Fibroblast of lung (primary cell): ENCODE data around the gene OOSP3. TPM values are rescaled to one million over a fixed set of nuclear protein-coding genes. Genes with fewer than 3 reads are reported as not detected.

Source experiments
- DNase-seq, 2 donors: peaks; one replicate each; pipeline versions ENCODE4 v3.0.0 to v3.0.0-alpha.2; 2010; ENCODE audit warnings: low read depth in 2 of 2
- H2AFZ ChIP-seq: 2 replicates; pipeline ENCODE4 v1.5.1; 2012; ENCODE audit warnings: low read length, control low read depth, inconsistent platforms
- H3K27ac ChIP-seq: 2 replicates; pipeline ENCODE4 v1.5.1; 2011; ENCODE audit warnings: low read length, control low read depth; ENCODE audit not compliant: insufficient read depth
- H3K27me3 ChIP-seq: 2 replicates; pipeline ENCODE4 v1.5.1; 2011; ENCODE audit warnings: mild to moderate bottlenecking, low read length; ENCODE audit not compliant: control insufficient read depth, insufficient read depth
- H3K36me3 ChIP-seq: 2 replicates; pipeline ENCODE4 v1.5.1; 2011; ENCODE audit warnings: low read length; ENCODE audit not compliant: control insufficient read depth, insufficient read depth
- H3K4me1 ChIP-seq: 2 replicates; pipeline ENCODE4 v1.5.1; 2011; ENCODE audit warnings: low read length; ENCODE audit not compliant: control insufficient read depth, insufficient read depth; ENCODE audit errors: extremely low read depth
- H3K4me2 ChIP-seq: 2 replicates; pipeline ENCODE4 v1.5.1; 2011; ENCODE audit warnings: low read length, control low read depth; ENCODE audit not compliant: insufficient read depth; ENCODE audit errors: extremely low read depth
- H3K4me3 ChIP-seq, 4 experiments: fragments of 200-600 bp in 1 of 4; sonication (generic) in 1 of 4; replicated peaks in 1 of 4; 2 replicates each; pipeline ENCODE4 v1.5.1; 2011 to 2016; ENCODE audit warnings: low read length in 4 of 4, low read depth in 3 of 4, mild to moderate bottlenecking in 3 of 4, control low read depth in 2 of 4, inconsistent platforms in 1 of 4, mixed read lengths in 1 of 4; ENCODE audit not compliant: insufficient read depth in 1 of 4; ENCODE audit errors: control extremely low read depth in 1 of 4
- H3K79me2 ChIP-seq: 2 replicates; pipeline ENCODE4 v1.5.1; 2012; ENCODE audit warnings: mild to moderate bottlenecking, low read length, inconsistent platforms; ENCODE audit not compliant: control insufficient read depth, insufficient read depth
- H3K9ac ChIP-seq: 2 replicates; pipeline ENCODE4 v1.5.1; 2011; ENCODE audit warnings: mild to moderate bottlenecking, low read length, control low read depth; ENCODE audit not compliant: insufficient read depth
- H3K9me3 ChIP-seq: 2 replicates; pipeline ENCODE4 v1.5.1; 2012; ENCODE audit warnings: low read depth, low read length; ENCODE audit not compliant: control insufficient read depth, insufficient read depth
- H4K20me1 ChIP-seq: 2 replicates; pipeline ENCODE4 v1.5.1; 2011; ENCODE audit warnings: low read length; ENCODE audit not compliant: control insufficient read depth, insufficient read depth; ENCODE audit errors: extremely low read depth
- EZH2 ChIP-seq: IDR thresholded peaks from 2 replicates; pipeline ENCODE4 v1.5.1; 2012; ENCODE audit warnings: low read length, control low read depth, mild to moderate bottlenecking; ENCODE audit errors: missing control alignments
- polyA plus RNA-seq, 2 donors: library from polyadenylated mRNA; depleted of rRNA in 1 of 2; stranded (reverse) in 1 of 2; unstranded in 1 of 2; fragments of >200 nt; gene quantifications; 2 replicates each; pipeline ENCODE4 v1.2.1, GENCODE V29; 2011 to 2012; ENCODE audit warnings: missing spikeins in 1 of 2
- total RNA-seq: library from RNA; depleted of rRNA; stranded (reverse); fragments of >200 nt; gene quantifications from 2 replicates; pipeline ENCODE4 v1.2.1, GENCODE V29; 2014
- TF ChIP-seq, protein P1 (sequence below), 2 donors: IDR thresholded peaks in 1 of 2; conservative IDR thresholded peaks in 1 of 2; 1 replicate in 1 of 2; 2 replicates in 1 of 2; pipeline ENCODE4 v1.5.1; 2011 to 2012; ENCODE audit warnings: low read length in 2 of 2, control low read depth in 1 of 2, inconsistent platforms in 1 of 2, low read depth in 1 of 2, mild to moderate bottlenecking in 1 of 2

Gene OOSP3
- total and polyA plus RNA-seq, 2 donors (not counting 1 experiment from before 2014, with no cell fraction given), result not detected

DNA sequence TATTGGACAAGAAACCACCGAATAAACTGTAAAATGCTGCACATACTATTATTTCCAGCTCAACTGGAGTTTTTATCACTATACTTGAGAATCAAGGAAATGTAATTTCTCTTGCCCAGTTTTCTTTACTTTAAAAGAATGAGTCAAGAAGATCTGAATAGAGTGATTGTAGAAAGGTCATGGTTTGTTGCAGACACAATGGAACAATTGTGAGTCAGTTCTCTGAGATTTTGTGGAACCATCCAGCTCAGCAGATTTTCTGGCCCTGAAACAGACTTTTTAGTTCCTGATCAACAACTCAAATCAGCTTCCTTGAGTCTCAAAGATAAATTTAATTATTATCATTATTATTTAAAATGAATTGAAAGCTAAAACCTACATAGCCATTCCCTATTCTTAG is 13.6 kb upstream of the OOSP3 start:
- peak in 1 of 2 donors; percentile 78 for DNase-seq
- Histone ChIP-seq H3K4me3 (no peak overlapping the region), H3K4me2 (no peak overlapping the region), H3K36me3 (no peaks in the 10 kb centered on the region), H4K20me1 (no peaks in the 10 kb centered on the region), H3K79me2 (no peaks in the 10 kb centered on the region), H3K27ac (no peak overlapping the region), H2AFZ (no peak overlapping the region), H3K9me3 (no peaks in the 10 kb centered on the region), H3K27me3 (no peaks in the 10 kb centered on the region), H3K4me1 (no peaks in the 10 kb centered on the region), H3K9ac (no peak overlapping the region)
- TF ChIP-seq, protein P1, sequence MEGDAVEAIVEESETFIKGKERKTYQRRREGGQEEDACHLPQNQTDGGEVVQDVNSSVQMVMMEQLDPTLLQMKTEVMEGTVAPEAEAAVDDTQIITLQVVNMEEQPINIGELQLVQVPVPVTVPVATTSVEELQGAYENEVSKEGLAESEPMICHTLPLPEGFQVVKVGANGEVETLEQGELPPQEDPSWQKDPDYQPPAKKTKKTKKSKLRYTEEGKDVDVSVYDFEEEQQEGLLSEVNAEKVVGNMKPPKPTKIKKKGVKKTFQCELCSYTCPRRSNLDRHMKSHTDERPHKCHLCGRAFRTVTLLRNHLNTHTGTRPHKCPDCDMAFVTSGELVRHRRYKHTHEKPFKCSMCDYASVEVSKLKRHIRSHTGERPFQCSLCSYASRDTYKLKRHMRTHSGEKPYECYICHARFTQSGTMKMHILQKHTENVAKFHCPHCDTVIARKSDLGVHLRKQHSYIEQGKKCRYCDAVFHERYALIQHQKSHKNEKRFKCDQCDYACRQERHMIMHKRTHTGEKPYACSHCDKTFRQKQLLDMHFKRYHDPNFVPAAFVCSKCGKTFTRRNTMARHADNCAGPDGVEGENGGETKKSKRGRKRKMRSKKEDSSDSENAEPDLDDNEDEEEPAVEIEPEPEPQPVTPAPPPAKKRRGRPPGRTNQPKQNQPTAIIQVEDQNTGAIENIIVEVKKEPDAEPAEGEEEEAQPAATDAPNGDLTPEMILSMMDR (conservative IDR thresholded peaks at IDR 0.05 in 1 of 2, IDR thresholded peaks at IDR 0.05 in 1 of 2; ENCODE audit: low read depth in 1 of 2, low read length in 2 of 2), result no peak
- no peak for TF ChIP-seq EZH2

DNA sequence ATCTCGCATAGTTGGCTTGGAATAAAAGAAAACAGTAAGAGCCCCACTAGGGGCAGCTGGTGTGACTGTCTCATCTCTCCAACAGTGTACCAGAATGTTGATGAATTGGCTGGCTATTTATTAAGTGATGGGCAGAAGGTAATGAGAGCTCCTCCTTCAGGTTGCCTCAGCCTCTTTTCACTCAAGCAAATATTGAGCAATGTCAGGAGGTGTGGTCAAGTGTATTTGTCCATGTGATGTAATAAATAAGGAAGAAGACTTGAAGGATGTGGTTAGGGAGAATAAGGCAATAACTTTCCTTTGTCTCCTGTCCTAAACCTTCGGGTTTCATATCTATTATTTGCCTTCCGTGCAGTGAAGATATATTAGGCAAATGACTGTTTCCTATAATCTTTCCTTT is 12.2 kb upstream of the OOSP3 start, which contains the start of gene TCN1:
Gene TCN1, minus strand, starts transcription at position 91 of the 400 bp plus-strand sequence. Its CDS starts 17 bp downstream, at position 74.
- Histone ChIP-seq H3K79me2 (no peaks in the 10 kb centered on the region), H3K4me3 (no peak within 1 kb of the TSS), H3K27ac (no peak within 1 kb of the TSS), H3K36me3 (no peaks in the 10 kb centered on the region), H3K9ac (no peak within 1 kb of the TSS), H4K20me1 (no peaks in the 10 kb centered on the region), H3K9me3 (no peaks in the 10 kb centered on the region), H3K27me3 (no peaks in the 10 kb centered on the region), H3K4me1 (no peaks in the 10 kb centered on the region), H3K4me2 (no peak within 1 kb of the TSS), H2AFZ (no peak within 1 kb of the TSS)
- peak in 1 of 2 donors; percentile 8 for DNase-seq
- TF ChIP-seq EZH2, result no peak
- TF ChIP-seq, protein P1 (conservative IDR thresholded peaks at IDR 0.05 in 1 of 2, IDR thresholded peaks at IDR 0.05 in 1 of 2; ENCODE audit: low read depth in 1 of 2, low read length in 2 of 2), result no peak

DNA sequence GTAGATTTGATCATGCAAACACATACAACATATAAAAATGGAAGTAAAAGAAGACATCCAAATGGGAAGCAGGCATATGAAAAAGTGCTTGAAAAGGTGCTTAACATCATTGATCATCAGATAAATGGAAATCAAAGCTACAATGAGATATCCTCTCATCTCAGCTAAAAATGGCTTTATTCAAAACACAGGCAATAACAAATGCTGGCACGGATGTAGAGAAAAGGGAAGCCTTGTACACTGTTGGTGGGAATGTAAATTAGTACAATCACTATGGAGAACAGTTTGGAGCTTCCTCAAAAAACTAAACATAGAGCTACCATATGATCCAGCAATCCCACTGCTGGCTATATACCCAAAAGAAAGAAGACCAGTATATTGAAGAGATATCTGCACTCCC is 11.7 kb upstream of the OOSP3 start:
- H3K79me2 ChIP-seq, result no peaks in the 10 kb centered on the region
- no peak for DNase-seq
- H2AFZ ChIP-seq, result no peak overlapping the region
- H3K9ac ChIP-seq, result no peak overlapping the region
- H3K27ac ChIP-seq, result no peak overlapping the region
- H3K4me1 ChIP-seq, result no peaks in the 10 kb centered on the region
- no peak overlapping the region for H3K4me2 ChIP-seq
- TF ChIP-seq, protein P1 (conservative IDR thresholded peaks at IDR 0.05 in 1 of 2, IDR thresholded peaks at IDR 0.05 in 1 of 2; ENCODE audit: low read depth in 1 of 2, low read length in 2 of 2), result no peak
- TF ChIP-seq EZH2, result no peak
- H3K4me3 ChIP-seq, result no peak overlapping the region
- H3K27me3 ChIP-seq, result no peaks in the 10 kb centered on the region
- H3K36me3 ChIP-seq, result no peaks in the 10 kb centered on the region
- no peaks in the 10 kb centered on the region for H3K9me3 ChIP-seq
- no peaks in the 10 kb centered on the region for H4K20me1 ChIP-seq
